Measurements from ENCODE around the gene TDRD10. TPM values are rescaled to one million over a fixed set of nuclear protein-coding genes. Genes with fewer than 3 reads are reported as not detected.

Gene TDRD10
- polyA plus RNA-seq, 2 of the 4 experiments (the other 2 are of a cell fraction) = 0.04 TPM; not detected in 1

DNA sequence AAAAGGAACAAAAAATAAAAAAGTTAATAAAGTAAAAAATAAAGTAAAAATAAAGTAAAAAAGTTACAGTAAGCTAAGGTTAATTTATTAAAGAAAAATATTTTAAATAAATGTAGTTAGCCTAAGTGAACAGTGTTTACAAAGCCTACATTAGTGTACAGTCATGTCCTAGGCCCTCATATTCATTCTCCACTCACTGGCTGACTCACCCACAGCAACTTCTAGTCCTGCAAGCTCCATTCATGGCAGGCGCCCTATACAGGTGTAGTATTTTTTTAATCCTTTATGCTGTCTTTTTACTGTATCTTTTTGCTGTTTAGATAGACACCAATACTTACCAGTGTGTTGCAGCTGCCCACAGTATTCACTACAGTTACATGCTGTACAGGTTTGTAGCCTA, 93.6 kb downstream of the TDRD10 start (continued):
- TF ChIP-seq CTCF (IDR thresholded peaks at IDR 0.05) (no peak), NFE2L2 (conservative IDR thresholded peaks at IDR 0.05; ENCODE audit: low read length) (no peak), RARB (CRISPR knock-in tag; IDR thresholded peaks at IDR 0.05) (no peak)

Other genes with a start within 250 kb of the TDRD10 start
- 123 and 130 TPM in 2 replicates for gene HAX1, start 229.6 kb upstream of the TDRD10 start, polyA plus RNA-seq (2011; rRNA removed)
- 75.2 to 83.8 TPM (median 78.4 TPM) in 3 replicates for gene HAX1, start 229.6 kb upstream of the TDRD10 start, polyA plus RNA-seq (2017; fragmentation: RNase III; extraction: RNeasy Plus Mini Kit Qiagen cat#74134 plus additional on column Dnase treatment)
- not detected in 2 replicates for gene AQP10, start 181.1 kb upstream of the TDRD10 start, polyA plus RNA-seq (2011; rRNA removed)
- not detected in 3 replicates for gene AQP10, start 181.1 kb upstream of the TDRD10 start, polyA plus RNA-seq (2017; fragmentation: RNase III; extraction: RNeasy Plus Mini Kit Qiagen cat#74134 plus additional on column Dnase treatment)
- gene ATP8B2, start 176.7 kb upstream of the TDRD10 start, polyA plus RNA-seq (2011; rRNA removed) = 12.7 and 17.2 TPM in 2 replicates
- gene ATP8B2, start 176.7 kb upstream of the TDRD10 start, polyA plus RNA-seq (2017; fragmentation: RNase III; extraction: RNeasy Plus Mini Kit Qiagen cat#74134 plus additional on column Dnase treatment) = 13.2 to 17.6 TPM (median 17.5 TPM) in 3 replicates
- gene IL6R, start 96.9 kb upstream of the TDRD10 start, polyA plus RNA-seq (2011; rRNA removed) = 2.7 and 3.0 TPM in 2 replicates
- gene IL6R, start 96.9 kb upstream of the TDRD10 start, polyA plus RNA-seq (2017; fragmentation: RNase III; extraction: RNeasy Plus Mini Kit Qiagen cat#74134 plus additional on column Dnase treatment) = 1.8 to 2.2 TPM (median 1.8 TPM) in 3 replicates
- 0.01 and 0.03 TPM in 2 replicates for gene SHE, start 193 bp downstream of the TDRD10 start, polyA plus RNA-seq (2011; rRNA removed)
- 0.01 TPM in 1 of 3 replicates, not detected in the others for gene SHE, start 193 bp downstream of the TDRD10 start, polyA plus RNA-seq (2017; fragmentation: RNase III; extraction: RNeasy Plus Mini Kit Qiagen cat#74134 plus additional on column Dnase treatment)
- gene UBE2Q1, start 56.4 kb downstream of the TDRD10 start, polyA plus RNA-seq (2011; rRNA removed) = 17.6 and 26.6 TPM in 2 replicates
- 41.9 to 49.7 TPM (median 47.2 TPM) in 3 replicates for gene UBE2Q1, start 56.4 kb downstream of the TDRD10 start, polyA plus RNA-seq (2017; fragmentation: RNase III; extraction: RNeasy Plus Mini Kit Qiagen cat#74134 plus additional on column Dnase treatment)
- gene CHRNB2, start 65.6 kb downstream of the TDRD10 start, polyA plus RNA-seq (2011; rRNA removed) = 0.21 and 0.36 TPM in 2 replicates
- 0.21 to 0.28 TPM (median 0.25 TPM) in 3 replicates for gene CHRNB2, start 65.6 kb downstream of the TDRD10 start, polyA plus RNA-seq (2017; fragmentation: RNase III; extraction: RNeasy Plus Mini Kit Qiagen cat#74134 plus additional on column Dnase treatment)
- 170 and 171 TPM in 2 replicates for gene ADAR, start 106.0 kb downstream of the TDRD10 start, polyA plus RNA-seq (2011; rRNA removed)
- gene ADAR, start 106.0 kb downstream of the TDRD10 start, polyA plus RNA-seq (2017; fragmentation: RNase III; extraction: RNeasy Plus Mini Kit Qiagen cat#74134 plus additional on column Dnase treatment) = 71.7 to 76.1 TPM (median 76.0 TPM) in 3 replicates

Data from A549 (cell line).